ENCODE data around the gene SAT2. TPM values are rescaled to one million over a fixed set of nuclear protein-coding genes. Genes with fewer than 3 reads are reported as not detected.

SAT2 gene
- total RNA-seq, 3 donors from 2014 or later (not counting 1 experiment from before 2014, with no cell fraction given): 63.0 to 71.6 (median 70.1) TPM

DNA sequence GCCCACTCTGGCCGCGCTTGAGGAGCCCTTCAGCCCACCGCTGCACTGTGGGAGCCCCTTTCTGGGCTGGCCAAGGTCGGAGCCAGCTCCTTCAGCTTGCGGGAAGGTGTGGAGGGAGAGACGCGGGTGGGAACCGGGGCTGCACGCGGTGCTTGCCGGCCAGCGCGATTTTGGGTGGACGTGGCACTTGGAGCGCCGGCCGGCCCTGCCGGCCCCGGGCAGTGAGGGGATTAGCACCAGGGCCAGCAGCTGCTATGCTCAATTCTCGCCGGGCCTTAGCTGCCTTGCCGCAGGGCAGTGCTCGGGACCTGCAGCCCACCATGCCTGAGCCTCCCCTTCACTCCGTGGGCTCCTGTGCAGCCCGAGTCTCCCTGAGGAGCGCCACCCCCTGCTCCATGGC lies 13.2 kb upstream of the SAT2 start:
- Mint-ChIP-seq H3K4me3 (no peak overlapping the region), H3K9me3 (no peaks in the 10 kb centered on the region), H3K27ac (no peak overlapping the region), H3K36me3 (no peaks in the 10 kb centered on the region), H3K27me3 (ENCODE audit: low read depth in 2 of 2) (peaks cover 0 to 4% of the 10 kb centered on the region in 2 donors), H3K4me1 (peaks cover 0 to 4% of the 10 kb centered on the region in 2 donors)
- Histone ChIP-seq H3K4me3 (ENCODE audit: low read length) (no peak overlapping the region), H3K4me1 (ENCODE audit: control insufficient read depth, insufficient read depth, low read length) (no peaks in the 10 kb centered on the region), H3K9me3 (ENCODE audit: control insufficient read depth, insufficient read depth, low read length) (no peaks in the 10 kb centered on the region), H3K36me3 (ENCODE audit: control insufficient read depth, insufficient read depth, low read length) (no peaks in the 10 kb centered on the region), H3K27me3 (ENCODE audit: control insufficient read depth, insufficient read depth, low read length) (no peaks in the 10 kb centered on the region), H3K27ac (ENCODE audit: low read length) (no peak overlapping the region)
- DNase-seq: no peak
- 95% methylated on average over 26 of the region's 26 CpGs for WGBS (ENCODE audit: insufficient coverage)
- TF ChIP-seq, protein P1, sequence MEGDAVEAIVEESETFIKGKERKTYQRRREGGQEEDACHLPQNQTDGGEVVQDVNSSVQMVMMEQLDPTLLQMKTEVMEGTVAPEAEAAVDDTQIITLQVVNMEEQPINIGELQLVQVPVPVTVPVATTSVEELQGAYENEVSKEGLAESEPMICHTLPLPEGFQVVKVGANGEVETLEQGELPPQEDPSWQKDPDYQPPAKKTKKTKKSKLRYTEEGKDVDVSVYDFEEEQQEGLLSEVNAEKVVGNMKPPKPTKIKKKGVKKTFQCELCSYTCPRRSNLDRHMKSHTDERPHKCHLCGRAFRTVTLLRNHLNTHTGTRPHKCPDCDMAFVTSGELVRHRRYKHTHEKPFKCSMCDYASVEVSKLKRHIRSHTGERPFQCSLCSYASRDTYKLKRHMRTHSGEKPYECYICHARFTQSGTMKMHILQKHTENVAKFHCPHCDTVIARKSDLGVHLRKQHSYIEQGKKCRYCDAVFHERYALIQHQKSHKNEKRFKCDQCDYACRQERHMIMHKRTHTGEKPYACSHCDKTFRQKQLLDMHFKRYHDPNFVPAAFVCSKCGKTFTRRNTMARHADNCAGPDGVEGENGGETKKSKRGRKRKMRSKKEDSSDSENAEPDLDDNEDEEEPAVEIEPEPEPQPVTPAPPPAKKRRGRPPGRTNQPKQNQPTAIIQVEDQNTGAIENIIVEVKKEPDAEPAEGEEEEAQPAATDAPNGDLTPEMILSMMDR (IDR thresholded peaks at IDR 0.05): no peak
- ATAC-seq: no peak
- intact Hi-C loops (cut with micrococcal nuclease): no loop called here

DNA sequence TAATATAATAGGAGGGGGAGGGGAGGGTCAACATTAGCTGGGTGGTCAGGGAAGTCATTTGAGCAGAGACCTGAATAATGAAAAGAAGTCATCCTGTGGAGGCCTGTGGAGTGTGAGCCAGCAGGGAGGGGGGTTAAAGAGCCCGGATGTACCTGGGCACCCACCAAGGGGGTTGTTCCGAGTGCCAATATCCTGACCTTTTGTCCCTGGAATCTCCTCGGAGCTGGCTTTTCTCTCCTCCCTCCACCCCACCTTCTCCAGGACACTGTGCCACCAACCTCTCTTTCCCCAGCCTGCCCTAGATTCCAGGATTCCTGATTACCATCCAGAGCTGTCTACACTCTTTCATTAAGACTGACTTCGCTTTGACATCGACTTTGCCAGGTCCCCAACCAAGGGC lies 8.5 kb upstream of the SAT2 start:
- 84% methylated on average over 5 of the region's 5 CpGs for WGBS (ENCODE audit: insufficient coverage)
- Mint-ChIP-seq H3K27me3 (ENCODE audit: low read depth in 2 of 2) (peaks cover 0 to 6% of the 10 kb centered on the region in 2 donors), H3K9me3 (no peaks in the 10 kb centered on the region), H3K4me3 (no peak overlapping the region), H3K27ac (no peak overlapping the region), H3K36me3 (no peaks in the 10 kb centered on the region), H3K4me1 (no peaks in the 10 kb centered on the region)
- ATAC-seq (no peak), DNase-seq (no peak)
- intact Hi-C loops (cut with micrococcal nuclease): no loop called here
- TF ChIP-seq, protein P1 (IDR thresholded peaks at IDR 0.05): no peak
- no peak overlapping the region for H3K27ac ChIP-seq (ENCODE audit: low read length)
- H3K36me3 ChIP-seq (ENCODE audit: control insufficient read depth, insufficient read depth, low read length): no peaks in the 10 kb centered on the region
- H3K4me3 ChIP-seq (ENCODE audit: low read length): no peak overlapping the region
- H3K4me1 ChIP-seq (ENCODE audit: control insufficient read depth, insufficient read depth, low read length): no peaks in the 10 kb centered on the region
- no peaks in the 10 kb centered on the region for H3K9me3 ChIP-seq (ENCODE audit: control insufficient read depth, insufficient read depth, low read length)
- H3K27me3 ChIP-seq (ENCODE audit: control insufficient read depth, insufficient read depth, low read length): no peaks in the 10 kb centered on the region

DNA sequence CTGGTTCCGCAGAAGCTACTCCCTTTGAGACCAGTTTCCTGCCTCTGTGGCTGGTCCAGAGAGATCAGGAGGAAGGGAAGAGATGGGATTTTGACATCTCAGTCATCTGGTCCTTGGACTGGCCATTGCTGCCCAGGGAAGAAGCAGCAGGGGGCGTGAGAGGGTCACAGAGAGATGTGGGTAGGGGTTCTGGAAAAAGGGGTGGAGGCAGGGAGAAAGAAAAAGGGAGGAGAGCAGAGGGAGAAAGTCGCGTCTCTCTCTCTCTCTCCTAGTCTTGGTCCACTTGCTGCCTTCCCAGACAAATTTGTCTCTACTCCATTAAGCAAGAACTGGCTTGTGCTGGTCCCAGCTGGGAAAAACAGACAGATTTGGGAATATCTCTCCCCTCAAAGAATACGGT lies 6.8 kb upstream of the SAT2 start:
- H3K27ac Mint-ChIP-seq: no peak overlapping the region
- H3K9me3 ChIP-seq (ENCODE audit: control insufficient read depth, insufficient read depth, low read length): no peaks in the 10 kb centered on the region
- no peaks in the 10 kb centered on the region for H3K36me3 Mint-ChIP-seq
- ATAC-seq (no peak), DNase-seq (no peak)
- intact Hi-C loops (cut with micrococcal nuclease): no loop called here
- no peak overlapping the region for H3K4me3 Mint-ChIP-seq
- no peaks in the 10 kb centered on the region for H3K36me3 ChIP-seq (ENCODE audit: control insufficient read depth, insufficient read depth, low read length)
- H3K4me1 Mint-ChIP-seq: no peaks in the 10 kb centered on the region
- H3K27me3 Mint-ChIP-seq (ENCODE audit: low read depth in 2 of 2): peaks cover 0 to 6% of the 10 kb centered on the region in 2 donors
- no peak overlapping the region for H3K27ac ChIP-seq (ENCODE audit: low read length)
- no peaks in the 10 kb centered on the region for H3K4me1 ChIP-seq (ENCODE audit: control insufficient read depth, insufficient read depth, low read length)
- H3K9me3 Mint-ChIP-seq: no peaks in the 10 kb centered on the region
- no peak overlapping the region for H3K4me3 ChIP-seq (ENCODE audit: low read length)
- WGBS (ENCODE audit: insufficient coverage): 54% methylated on average over 5 of the region's 5 CpGs
- TF ChIP-seq, protein P1 (IDR thresholded peaks at IDR 0.05): no peak
- H3K27me3 ChIP-seq (ENCODE audit: control insufficient read depth, insufficient read depth, low read length): no peaks in the 10 kb centered on the region

DNA sequence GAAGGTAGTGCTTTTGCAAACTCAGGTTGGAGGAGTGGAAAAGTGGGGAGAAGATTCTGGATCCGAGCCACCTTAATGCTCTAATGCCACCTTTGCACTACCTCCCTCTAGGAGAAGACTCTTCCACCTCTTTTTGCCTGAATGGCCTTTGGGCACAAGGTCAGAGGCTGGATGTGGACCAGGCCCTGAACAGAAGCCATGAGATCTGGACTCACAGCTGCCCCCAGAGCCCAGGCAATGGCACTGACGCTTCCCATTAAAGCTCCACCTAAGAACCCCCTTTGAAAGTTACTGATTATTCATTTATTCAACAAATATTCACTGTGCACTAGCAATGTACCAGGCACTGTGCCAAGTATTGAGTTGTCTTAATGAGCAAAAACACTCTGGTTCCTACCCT lies 5.5 kb upstream of the SAT2 start:
- H3K27ac Mint-ChIP-seq: no peak overlapping the region
- H3K4me1 Mint-ChIP-seq: no peaks in the 10 kb centered on the region
- peaks cover 4% of the 10 kb centered on the region for H3K4me1 ChIP-seq (ENCODE audit: control insufficient read depth, insufficient read depth, low read length)
- TF ChIP-seq, protein P1 (IDR thresholded peaks at IDR 0.05): no peak
- H3K27ac ChIP-seq (ENCODE audit: low read length): no peak overlapping the region
- H3K4me3 ChIP-seq (ENCODE audit: low read length): no peak overlapping the region
- ATAC-seq (no peak), DNase-seq (no peak)
- intact Hi-C loops (cut with micrococcal nuclease): no loop called here
- no peak overlapping the region for H3K4me3 Mint-ChIP-seq
- 91% methylated on average over 2 of the region's 2 CpGs for WGBS (ENCODE audit: insufficient coverage)
- H3K36me3 ChIP-seq (ENCODE audit: control insufficient read depth, insufficient read depth, low read length): no peaks in the 10 kb centered on the region
- no peaks in the 10 kb centered on the region for H3K36me3 Mint-ChIP-seq
- no peaks in the 10 kb centered on the region for H3K9me3 ChIP-seq (ENCODE audit: control insufficient read depth, insufficient read depth, low read length)
- peaks cover 0 to 6% of the 10 kb centered on the region in 2 donors for H3K27me3 Mint-ChIP-seq (ENCODE audit: low read depth in 2 of 2)
- H3K9me3 Mint-ChIP-seq: no peaks in the 10 kb centered on the region
- no peaks in the 10 kb centered on the region for H3K27me3 ChIP-seq (ENCODE audit: control insufficient read depth, insufficient read depth, low read length)

Measured in natural killer cell (primary cell).